DND-41 (cell line): Measurements from ENCODE around the gene LRRC57.

Source experiments
- ATAC-seq: fragments of 200-7000 bp; cut with Tn5 transposase; 3 replicates; pipeline ENCODE4 v1.9.1; 2021; ENCODE audit warnings: low read depth; ENCODE audit not compliant: insufficient read depth
- DNase-seq: peaks from one replicate; pipeline ENCODE4 v3.0.0-alpha.2; 2020
- H2AFZ ChIP-seq: 2 replicates; pipeline ENCODE4 v1.6.0; 2012; ENCODE audit warnings: low read depth, low read length
- H3K27ac ChIP-seq: 2 replicates; pipeline ENCODE4 v1.5.1; 2012; ENCODE audit warnings: low read length, inconsistent platforms
- H3K27me3 ChIP-seq: fragments of 200-600 bp; sonication (generic); 2 replicates; pipeline ENCODE4 v1.6.0; 2012; ENCODE audit warnings: low read length, mild to moderate bottlenecking, inconsistent platforms; ENCODE audit not compliant: insufficient read depth, poor library complexity
- H3K36me3 ChIP-seq: 2 replicates; pipeline ENCODE4 v1.5.1; 2012; ENCODE audit warnings: low read length, inconsistent platforms; ENCODE audit not compliant: insufficient read depth
- H3K4me1 ChIP-seq: 2 replicates; pipeline ENCODE4 v1.5.1; 2012; ENCODE audit warnings: mild to moderate bottlenecking, low read length; ENCODE audit not compliant: insufficient read depth
- H3K4me2 ChIP-seq: 2 replicates; pipeline ENCODE4 v1.6.0; 2012; ENCODE audit warnings: mild to moderate bottlenecking, moderate library complexity, low read length, inconsistent platforms; ENCODE audit not compliant: insufficient read depth
- H3K4me3 ChIP-seq, 2 experiments: fragments of 200-600 bp in 1 of 2; shearing (Covaris generic) in 1 of 2; 2 replicates each; pipeline ENCODE4 v1.5.1; 2012 to 2016; ENCODE audit warnings: inconsistent platforms in 2 of 2, low read length in 2 of 2, mild to moderate bottlenecking in 2 of 2, low read depth in 1 of 2, moderate library complexity in 1 of 2
- H3K79me2 ChIP-seq: 2 replicates; pipeline ENCODE4 v1.6.0; 2012; ENCODE audit warnings: low read length, inconsistent platforms; ENCODE audit not compliant: insufficient read depth
- H3K9ac ChIP-seq: 2 replicates; pipeline ENCODE4 v1.6.0; 2012; ENCODE audit warnings: low read depth, mild to moderate bottlenecking, inconsistent platforms, low read length, moderate library complexity
- H3K9me3 ChIP-seq: 2 replicates; pipeline ENCODE4 v1.5.1; 2012; ENCODE audit warnings: low read length, moderate library complexity, mild to moderate bottlenecking, inconsistent platforms; ENCODE audit not compliant: insufficient read depth, severe bottlenecking
- H4K20me1 ChIP-seq: 2 replicates; pipeline ENCODE4 v1.6.0; 2012; ENCODE audit warnings: low read length; ENCODE audit not compliant: insufficient read depth
- EZH2 ChIP-seq: IDR thresholded peaks from 3 replicates; pipeline ENCODE4 v1.6.1; 2012; ENCODE audit warnings: borderline replicate concordance, low read depth, mild to moderate bottlenecking, moderate library complexity, low read length, inconsistent platforms; ENCODE audit not compliant: severe bottlenecking
- TF ChIP-seq, protein P1 (sequence below): IDR thresholded peaks from 2 replicates; pipeline ENCODE4 v1.5.1; 2012; ENCODE audit warnings: borderline replicate concordance, low read length, moderate library complexity, mild to moderate bottlenecking; ENCODE audit not compliant: poor library complexity, severe bottlenecking; ENCODE audit errors: extremely low read depth

Gene LRRC57

DNA sequence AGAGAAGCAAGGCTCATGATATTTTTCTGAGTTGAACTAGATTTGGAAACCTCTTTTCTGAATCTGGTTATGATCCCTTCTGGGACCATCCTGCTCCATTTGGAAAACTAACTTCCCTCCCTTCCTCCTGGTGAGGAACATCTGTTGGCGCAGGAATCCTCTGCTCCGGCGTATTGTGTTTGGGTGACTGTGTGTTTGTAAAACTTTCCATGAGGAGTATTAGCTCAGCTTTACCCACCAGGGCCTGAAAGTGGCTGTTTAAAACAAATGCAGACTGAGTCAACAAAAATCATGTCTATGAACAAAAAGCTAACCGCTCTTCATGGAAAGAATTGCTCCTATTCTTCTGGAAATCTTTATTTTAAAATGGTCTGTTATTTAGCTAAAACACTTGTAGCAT is 44.5 kb upstream of the LRRC57 start:
- H2AFZ ChIP-seq, result no peak overlapping the region
- no peaks in the 10 kb centered on the region for H3K27me3 ChIP-seq
- no peak for DNase-seq
- H4K20me1 ChIP-seq, result no peaks in the 10 kb centered on the region
- no peak overlapping the region for H3K4me3 ChIP-seq
- H3K4me1 ChIP-seq, result no peaks in the 10 kb centered on the region
- no peak for ATAC-seq
- no peak overlapping the region for H3K27ac ChIP-seq
- no peaks in the 10 kb centered on the region for H3K9me3 ChIP-seq
- no peak for TF ChIP-seq EZH2
- TF ChIP-seq, protein P1, sequence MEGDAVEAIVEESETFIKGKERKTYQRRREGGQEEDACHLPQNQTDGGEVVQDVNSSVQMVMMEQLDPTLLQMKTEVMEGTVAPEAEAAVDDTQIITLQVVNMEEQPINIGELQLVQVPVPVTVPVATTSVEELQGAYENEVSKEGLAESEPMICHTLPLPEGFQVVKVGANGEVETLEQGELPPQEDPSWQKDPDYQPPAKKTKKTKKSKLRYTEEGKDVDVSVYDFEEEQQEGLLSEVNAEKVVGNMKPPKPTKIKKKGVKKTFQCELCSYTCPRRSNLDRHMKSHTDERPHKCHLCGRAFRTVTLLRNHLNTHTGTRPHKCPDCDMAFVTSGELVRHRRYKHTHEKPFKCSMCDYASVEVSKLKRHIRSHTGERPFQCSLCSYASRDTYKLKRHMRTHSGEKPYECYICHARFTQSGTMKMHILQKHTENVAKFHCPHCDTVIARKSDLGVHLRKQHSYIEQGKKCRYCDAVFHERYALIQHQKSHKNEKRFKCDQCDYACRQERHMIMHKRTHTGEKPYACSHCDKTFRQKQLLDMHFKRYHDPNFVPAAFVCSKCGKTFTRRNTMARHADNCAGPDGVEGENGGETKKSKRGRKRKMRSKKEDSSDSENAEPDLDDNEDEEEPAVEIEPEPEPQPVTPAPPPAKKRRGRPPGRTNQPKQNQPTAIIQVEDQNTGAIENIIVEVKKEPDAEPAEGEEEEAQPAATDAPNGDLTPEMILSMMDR, result no peak
- H3K79me2 ChIP-seq, result no peaks in the 10 kb centered on the region
- H3K36me3 ChIP-seq, result no peaks in the 10 kb centered on the region
- no peak overlapping the region for H3K4me2 ChIP-seq
- no peak overlapping the region for H3K9ac ChIP-seq

DNA sequence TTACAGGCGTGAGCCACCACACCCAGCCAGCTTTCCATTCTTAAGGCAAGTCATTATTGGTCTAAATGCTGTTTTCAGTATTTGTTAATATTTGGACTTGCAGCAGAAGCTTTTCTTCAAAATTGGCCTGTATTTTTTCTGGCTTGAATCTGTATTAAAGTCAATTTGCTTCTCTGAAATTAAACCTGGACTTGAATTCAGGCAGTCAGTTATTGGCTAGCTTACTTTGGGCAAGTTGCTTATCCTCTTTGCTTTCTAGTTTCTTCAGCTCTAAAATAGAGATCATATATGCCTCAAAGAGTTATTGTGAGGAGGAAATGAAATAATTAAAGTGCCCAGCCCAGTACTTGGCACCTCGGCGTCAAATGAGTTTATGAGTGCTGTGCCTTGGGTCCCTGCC is 44.1 kb upstream of the LRRC57 start:
- H3K4me2 ChIP-seq, result no peak overlapping the region
- ATAC-seq (no peak), DNase-seq (no peak)
- H3K27me3 ChIP-seq, result no peaks in the 10 kb centered on the region
- no peaks in the 10 kb centered on the region for H3K79me2 ChIP-seq
- H2AFZ ChIP-seq, result no peak overlapping the region
- no peak overlapping the region for H3K27ac ChIP-seq
- H3K9me3 ChIP-seq, result no peaks in the 10 kb centered on the region
- no peak overlapping the region for H3K9ac ChIP-seq
- no peaks in the 10 kb centered on the region for H3K4me1 ChIP-seq
- no peak overlapping the region for H3K4me3 ChIP-seq
- no peaks in the 10 kb centered on the region for H4K20me1 ChIP-seq
- H3K36me3 ChIP-seq, result no peaks in the 10 kb centered on the region
- TF ChIP-seq EZH2, result no peak
- TF ChIP-seq, protein P1, result no peak

DNA sequence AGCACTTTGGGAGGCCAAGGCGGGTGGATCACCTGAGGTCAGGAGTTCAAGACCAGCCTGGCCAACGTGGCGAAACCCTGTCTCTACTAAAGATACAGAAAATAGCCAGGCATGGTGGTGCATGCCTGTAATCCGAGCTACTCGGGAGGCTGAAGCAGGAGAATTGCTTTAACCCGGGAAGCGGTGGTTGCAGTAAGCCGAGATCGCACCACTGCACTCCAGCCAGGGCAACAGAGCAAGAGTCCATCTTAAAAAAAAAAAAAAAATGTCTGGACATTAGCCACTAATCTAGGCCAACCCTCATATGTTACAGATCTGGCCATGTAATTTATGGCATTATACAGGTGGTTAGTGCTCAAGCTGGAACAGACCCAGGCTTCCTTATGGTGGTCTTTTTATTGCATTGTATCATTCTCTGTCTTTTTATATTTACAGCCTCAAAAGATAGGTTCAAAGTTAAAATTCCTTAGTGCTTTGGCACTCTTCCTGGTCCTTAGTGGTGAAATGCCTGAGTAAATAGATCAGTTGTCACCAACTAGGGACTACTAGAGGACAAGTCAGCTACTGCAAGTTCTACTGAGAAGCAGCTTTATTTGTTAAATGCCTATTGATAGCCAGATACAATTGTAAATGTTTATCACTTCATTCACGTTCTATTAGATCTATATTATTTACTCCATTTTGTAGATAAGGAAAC is 42.8 kb upstream of the LRRC57 start:
- DNase-seq (no peak), ATAC-seq (no peak)
- TF ChIP-seq EZH2, result no peak
- TF ChIP-seq, protein P1, result peak; percentile 37
- Histone ChIP-seq H3K79me2 (no peaks in the 10 kb centered on the region), H3K36me3 (no peaks in the 10 kb centered on the region), H3K27me3 (no peaks in the 10 kb centered on the region), H3K4me3 (no peak overlapping the region), H3K4me2 (no peak overlapping the region), H4K20me1 (no peaks in the 10 kb centered on the region), H2AFZ (no peak overlapping the region), H3K27ac (no peak overlapping the region), H3K9me3 (no peaks in the 10 kb centered on the region), H3K4me1 (no peaks in the 10 kb centered on the region), H3K9ac (no peak overlapping the region)
